NCI-H2081 treated with DMSO at 0.1 percent for 48 hours (cell line): ENCODE data around the gene CLCA4.
"Not testable (repeated sequence)": the region's sequence is repeated elsewhere in the genome, so short reads cannot be mapped to it uniquely, and the experiment has no call there.

Experiments used
- DNase-seq: peaks from one replicate; lab custom pipeline; 2025; lab: John Stamatoyannopoulos, UW

Gene CLCA4

DNA sequence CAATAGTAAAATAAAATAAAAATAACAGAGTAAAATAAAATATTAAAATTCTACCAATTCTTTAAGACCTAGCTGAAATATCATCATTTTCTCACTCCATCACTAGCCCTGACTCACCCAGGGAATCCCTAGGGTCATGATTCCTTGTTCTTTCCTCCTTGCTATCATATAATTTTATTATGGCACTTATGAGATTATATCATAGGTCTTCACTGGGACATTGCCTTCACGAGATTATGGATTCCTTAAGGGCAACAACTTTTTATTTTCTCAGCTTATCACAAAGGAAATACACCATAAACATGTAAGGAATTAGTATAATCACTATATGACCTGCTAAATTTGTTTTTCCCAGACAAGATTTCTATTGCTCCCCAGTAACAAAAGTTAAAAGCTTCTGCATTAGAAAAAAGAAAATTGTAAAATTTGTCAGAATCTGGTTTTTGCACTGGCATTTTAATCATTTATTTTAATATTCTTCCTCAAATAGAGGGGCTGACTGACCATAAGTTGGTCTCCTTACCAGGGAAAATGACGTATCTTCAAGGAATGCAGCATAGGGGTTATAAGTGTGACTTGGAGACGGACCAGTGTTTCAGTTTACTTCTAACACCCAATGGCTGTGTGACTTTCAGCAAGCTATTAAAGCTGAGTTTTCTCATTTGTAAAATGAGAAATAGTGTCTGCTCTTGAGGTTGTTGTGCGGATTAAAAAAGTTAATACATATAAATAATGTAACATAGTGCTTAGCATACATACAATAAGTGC lies 8.8 kb upstream of the CLCA4 start:
- DNase-seq, result no peak

- DNase-seq, result no peak
Measured at GRCh38 chr1:86538775-86539174, 8.1 kb upstream of the CLCA4 start.

- DNase-seq, result no peak
Measured at GRCh38 chr1:86541859-86542258, 5.0 kb upstream of the CLCA4 start.

DNA sequence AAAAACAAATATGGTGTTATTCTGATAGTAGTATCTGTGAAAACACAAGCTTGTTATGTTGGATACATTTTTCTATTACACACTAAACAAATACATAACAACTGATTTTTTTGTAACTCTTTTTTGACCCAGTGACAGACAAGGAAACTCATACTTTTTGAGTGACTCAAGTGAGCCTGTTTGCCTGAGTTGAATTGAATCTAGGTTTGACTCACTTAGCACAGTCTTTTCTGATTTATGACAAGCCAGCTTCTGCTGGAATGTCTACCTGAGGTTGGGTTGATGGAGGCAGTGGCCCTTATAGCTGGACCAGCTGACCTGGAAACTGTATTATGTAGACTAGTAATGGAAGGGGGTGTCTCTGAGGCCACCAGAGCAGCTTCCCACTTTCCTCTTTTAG lies 4.2 kb upstream of the CLCA4 start:
- no peak for DNase-seq

DNA sequence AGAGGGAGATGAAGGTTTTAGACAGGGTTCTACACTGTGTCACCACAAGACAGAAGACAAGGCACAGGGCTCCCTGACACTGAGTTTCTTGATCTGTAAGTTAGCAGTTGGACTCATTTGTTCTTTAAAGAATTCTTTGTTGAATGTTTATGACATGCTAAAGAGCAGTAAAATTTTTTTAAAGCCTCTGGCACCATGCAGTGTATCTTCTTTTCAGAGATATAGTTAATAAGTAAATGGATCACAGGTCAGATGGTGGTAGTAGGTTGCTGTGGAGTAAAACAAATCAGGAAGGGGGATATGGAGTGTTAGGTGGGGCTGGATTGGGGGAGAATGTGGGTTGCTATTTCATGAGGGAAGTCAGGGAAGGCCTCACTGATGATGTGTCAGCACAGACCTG lies 2.0 kb downstream of the CLCA4 start:
- DNase-seq, result no peak

- DNase-seq, result no peak
Measured at GRCh38 chr1:86551305-86551704, 4.4 kb downstream of the CLCA4 start.

- DNase-seq, result no peak
Measured at GRCh38 chr1:86552376-86552775, 5.5 kb downstream of the CLCA4 start.

GRCh38 chr1:86557739-86558138 lies 10.9 kb downstream of the CLCA4 start:
- no peak for DNase-seq

DNA sequence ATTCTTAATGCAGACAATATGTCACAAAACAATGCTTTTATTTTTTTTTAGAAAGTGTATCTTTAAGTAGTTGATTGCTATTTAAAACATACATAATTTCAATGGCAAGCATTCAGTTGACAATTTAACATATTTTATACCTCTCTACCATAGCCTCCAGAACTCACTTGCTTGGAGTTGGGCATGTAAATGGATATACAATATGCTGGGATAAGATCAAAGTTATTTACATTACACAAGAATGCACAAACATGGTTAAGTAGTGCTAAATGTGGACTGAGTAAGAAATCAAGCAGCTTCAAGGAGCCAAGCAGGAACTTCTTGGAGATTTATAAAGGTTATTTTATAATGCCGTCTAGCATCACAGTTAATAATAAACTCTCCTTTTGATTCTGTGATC lies 17.0 kb downstream of the CLCA4 start:
- DNase-seq, result no peak

DNA sequence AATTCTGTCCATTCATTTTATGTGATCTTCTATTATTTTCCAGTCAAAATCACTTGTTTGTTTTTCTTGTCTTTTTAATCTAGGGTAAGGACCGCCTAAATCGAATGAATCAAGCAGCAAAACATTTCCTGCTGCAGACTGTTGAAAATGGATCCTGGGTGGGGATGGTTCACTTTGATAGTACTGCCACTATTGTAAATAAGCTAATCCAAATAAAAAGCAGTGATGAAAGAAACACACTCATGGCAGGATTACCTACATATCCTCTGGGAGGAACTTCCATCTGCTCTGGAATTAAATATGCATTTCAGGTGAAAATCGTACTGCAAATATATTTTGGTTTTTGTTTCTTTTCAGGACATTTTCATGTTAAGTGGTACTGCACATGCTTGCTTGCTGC lies 20.5 kb downstream of the CLCA4 start:
- DNase-seq, result no peak

DNA sequence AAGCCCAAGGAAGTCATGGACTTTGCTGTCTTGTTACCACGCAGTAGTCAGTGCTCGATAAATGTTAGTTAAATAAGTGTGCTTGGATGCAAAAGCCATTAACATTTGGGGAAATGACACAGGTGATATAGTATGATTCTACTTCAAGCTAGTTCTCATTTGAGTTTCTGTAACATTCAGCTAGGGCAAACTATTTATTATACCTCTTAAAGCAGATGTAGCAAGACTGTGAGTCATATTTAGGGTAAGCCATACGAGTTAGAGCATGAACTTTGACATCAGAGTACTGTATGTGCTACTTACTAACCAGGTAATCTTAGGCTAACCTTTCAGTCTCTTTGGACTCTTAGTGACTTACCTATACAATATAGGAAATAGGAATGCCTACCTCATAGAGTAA lies 21.0 kb downstream of the CLCA4 start:
- no peak for DNase-seq

DNA sequence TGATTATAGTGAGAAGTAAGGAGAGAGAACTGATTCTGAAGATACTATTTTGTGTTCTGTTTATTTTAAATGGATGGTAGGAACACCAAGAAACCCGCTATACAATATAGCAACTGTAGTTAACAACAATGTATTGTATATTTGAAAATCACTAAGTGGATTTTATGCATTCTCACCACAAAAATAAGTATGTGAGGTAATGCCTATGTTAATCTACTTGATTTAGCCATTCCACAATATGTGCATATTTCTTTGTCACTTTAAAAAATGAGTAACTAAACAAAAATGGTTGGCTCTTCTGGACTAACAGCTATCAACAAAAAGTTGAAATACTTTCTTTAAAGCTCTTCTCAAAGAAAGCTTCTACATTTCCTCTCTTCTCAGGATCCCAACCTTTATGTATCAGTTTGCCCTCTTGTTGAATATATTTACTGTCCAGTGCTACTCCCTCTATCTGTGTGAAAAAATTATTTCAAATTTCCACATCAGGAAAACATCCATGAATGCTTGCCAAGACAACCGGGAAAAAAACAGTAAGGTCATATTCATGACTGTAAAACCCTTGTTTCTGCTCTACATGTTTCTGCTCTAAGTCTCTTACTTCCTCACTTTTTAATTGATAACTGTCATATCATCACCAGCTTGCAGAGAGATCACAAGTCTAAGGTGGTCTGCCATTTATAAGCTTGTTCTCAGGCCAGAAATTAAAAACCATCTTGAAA lies 27.0 kb downstream of the CLCA4 start:
- DNase-seq, result no peak

DNA sequence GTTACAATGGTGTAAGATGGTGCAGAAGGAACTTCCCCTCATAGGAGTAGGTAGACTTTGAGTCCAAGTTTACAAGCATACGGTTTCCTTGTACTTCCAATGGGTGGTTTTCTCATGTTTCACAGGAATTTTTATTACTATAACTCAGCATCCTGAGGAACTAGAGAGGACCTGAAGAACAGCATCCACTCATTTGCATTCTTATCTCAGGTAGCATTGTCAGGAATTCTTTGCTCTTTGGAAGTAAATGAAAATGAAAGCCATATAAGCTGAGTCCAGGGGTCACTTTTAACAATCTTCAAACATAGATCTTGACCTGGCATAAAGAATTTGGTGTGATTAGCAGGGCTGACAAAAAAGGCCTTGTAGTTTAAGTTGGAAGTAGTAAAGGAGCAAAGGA lies 34.4 kb downstream of the CLCA4 start:
- DNase-seq, result no peak

- no peak for DNase-seq
Measured at GRCh38 chr1:86582161-86582560, 35.3 kb downstream of the CLCA4 start.

- no peak for DNase-seq
Measured at GRCh38 chr1:86583032-86583431, 36.2 kb downstream of the CLCA4 start.

DNA sequence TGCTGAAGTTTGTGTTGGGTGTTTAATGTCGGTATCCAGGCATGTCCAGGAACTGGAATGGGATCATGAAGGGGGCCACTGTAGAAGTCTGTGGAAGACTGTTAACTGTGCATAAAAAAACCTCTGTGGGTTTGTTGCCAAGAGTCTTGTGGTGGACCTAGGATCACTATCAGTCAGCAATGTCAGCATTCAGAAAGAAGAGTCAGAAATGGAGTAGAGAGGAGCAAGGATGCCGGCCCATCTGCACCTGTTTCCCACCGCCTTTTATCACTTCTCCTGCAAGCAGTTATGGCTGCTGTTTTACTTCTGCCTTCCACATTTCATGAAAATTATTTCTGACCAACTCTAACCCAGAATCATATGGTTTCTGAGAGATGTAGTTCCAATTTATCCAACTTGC lies 36.7 kb downstream of the CLCA4 start:
- no peak for DNase-seq

GRCh38 chr1:86594284-86594770 lies 47.4 kb downstream of the CLCA4 start:
- no peak for DNase-seq

DNA sequence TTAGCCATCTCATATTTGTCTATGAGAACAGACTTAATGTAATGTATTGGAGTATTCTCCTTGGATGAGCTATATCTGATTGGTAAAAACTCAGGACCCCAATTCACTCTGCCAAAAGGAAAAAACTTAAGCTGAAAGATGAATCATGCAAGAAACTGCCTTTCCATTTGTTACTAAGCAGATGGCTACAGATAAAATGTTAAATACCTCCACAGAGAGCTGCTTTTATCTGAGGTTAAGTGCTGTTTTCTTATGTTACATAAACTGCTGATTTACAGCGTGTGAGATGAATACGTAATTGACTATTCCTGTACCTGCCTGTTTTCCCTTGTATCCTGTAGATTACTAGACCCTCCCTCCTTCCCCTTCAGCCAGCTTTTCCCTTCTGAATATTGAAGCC lies 49.3 kb downstream of the CLCA4 start:
- no peak for DNase-seq

GRCh38 chr1:86596741-86597290 lies 49.9 kb downstream of the CLCA4 start:
- DNase-seq, result no peak

- not testable (repeated sequence) for DNase-seq
Measured at GRCh38 chr1:86606080-86606479, 59.2 kb downstream of the CLCA4 start.

DNA sequence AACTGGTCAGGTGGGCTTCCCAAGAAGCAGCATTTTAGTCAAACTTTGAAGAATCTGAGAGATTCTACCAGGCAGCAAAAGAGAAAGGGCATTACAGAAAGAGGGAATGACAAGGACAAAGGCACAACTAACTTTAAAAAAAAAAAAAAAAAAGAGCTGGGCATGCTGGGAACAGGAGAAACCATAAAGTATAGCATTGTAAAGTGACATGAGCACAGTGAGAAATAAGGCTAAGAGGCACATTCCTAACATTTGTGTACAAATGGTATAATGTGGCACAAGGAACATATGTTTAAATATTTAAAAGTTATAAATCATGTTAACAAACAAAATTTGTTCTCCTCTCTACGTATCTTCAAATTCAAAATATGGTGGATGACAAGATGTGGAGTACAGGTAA lies 69.6 kb downstream of the CLCA4 start:
- DNase-seq, result no peak

- no peak for DNase-seq
Measured at GRCh38 chr1:86616871-86617270, 70.0 kb downstream of the CLCA4 start.

DNA sequence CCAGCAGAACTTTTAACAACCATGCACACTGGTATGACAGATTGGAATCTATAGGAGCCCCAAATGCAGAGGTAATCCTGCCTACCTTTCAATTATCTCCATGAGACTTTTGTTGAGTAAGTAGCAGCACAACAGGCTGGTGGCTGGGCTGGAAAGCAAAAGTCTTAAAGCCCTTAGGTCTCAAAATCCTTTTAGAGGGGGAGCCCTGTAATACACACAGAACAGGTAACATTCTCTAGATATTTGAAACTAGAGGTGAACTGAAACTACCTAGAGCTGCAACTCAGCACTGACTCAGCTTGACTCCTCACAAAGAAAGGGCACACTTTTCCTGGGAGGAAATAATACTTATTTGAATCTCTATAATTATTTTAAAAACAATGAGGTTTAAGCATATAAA lies 71.5 kb downstream of the CLCA4 start:
- DNase-seq, result no peak
